Skin epidermis (tissue), 12 donors: ENCODE results near the gene CNGB1.
"Not testable (repeated sequence)": the region's sequence is repeated elsewhere in the genome, so short reads cannot be mapped to it uniquely, and the experiment has no call there.

Experiments used
- H3K27ac ChIP-seq, 21 experiments: fragments of 200-600 bp; sonication (generic) in 11 of 21; one replicate each; pipeline ENCODE4 v1.5.0; 2020; ENCODE audit warnings: mild to moderate bottlenecking in 3 of 21, inconsistent platforms in 2 of 21, moderate library complexity in 2 of 21
- H3K4me3 ChIP-seq, 7 experiments: fragments of 200-600 bp; sonication (generic) in 2 of 7; one replicate each; pipeline ENCODE4 v1.5.0; 2020; ENCODE audit warnings: inconsistent platforms in 2 of 7, mild to moderate bottlenecking in 2 of 7, moderate library complexity in 1 of 7

Gene CNGB1

DNA sequence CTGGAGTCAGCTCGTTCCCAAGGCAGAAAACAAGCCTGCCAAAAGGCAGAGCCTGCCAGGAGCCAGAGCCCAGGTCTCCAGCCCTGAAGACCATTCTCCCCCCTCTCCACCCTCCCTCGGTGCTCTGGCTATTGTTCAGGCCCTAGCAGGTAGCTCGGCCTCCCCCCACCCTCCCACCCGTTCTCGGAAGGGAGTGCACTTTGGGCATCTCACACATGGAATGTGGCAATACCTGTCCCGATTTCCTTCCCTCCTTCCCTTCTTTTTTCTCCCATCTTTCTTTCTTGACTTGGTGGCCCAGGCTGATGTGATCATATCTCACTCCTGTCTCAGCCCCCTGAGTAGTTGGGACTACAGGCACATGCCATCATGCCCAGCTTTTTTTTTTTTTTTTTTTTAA is 12.4 kb downstream of the CNGB1 start:
- H3K27ac ChIP-seq: no peak overlapping the region
- no peak overlapping the region for H3K4me3 ChIP-seq

DNA sequence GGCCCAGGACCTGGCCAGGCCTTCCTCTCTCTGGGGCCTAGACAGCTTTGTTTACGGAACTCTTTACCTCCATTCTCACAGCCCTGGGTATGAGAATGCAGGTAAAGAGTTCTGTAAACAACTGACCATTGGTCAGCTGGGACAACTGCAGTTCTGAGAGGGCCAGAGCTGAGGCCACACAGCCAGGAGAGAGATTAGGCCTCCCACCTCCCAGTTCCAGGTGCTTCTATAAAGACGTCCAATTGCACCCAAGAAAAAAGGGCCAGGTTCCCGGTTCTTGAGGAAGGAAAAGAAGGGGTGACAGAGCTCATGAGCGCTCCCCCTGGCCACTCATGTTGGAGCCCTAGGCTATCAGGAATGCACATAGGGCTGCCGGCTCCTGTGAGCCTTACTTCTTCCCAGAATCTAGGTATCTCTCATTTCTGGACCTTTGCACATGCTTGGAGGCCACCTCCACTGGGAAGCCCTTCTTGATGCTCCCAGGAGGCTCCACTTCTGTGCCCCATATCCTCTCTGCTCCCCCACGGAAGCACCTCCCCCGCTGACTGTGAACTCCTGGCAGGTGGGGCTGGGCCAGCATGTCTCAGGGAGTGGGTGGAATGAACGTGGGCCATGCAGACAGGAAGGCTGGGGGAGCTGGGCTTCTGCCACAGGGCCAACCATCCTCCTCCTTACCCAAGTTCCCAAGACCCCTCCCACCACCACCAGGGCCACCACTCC is 13.1 kb downstream of the CNGB1 start:
- H3K27ac ChIP-seq: no peak overlapping the region
- H3K4me3 ChIP-seq: no peak overlapping the region

DNA sequence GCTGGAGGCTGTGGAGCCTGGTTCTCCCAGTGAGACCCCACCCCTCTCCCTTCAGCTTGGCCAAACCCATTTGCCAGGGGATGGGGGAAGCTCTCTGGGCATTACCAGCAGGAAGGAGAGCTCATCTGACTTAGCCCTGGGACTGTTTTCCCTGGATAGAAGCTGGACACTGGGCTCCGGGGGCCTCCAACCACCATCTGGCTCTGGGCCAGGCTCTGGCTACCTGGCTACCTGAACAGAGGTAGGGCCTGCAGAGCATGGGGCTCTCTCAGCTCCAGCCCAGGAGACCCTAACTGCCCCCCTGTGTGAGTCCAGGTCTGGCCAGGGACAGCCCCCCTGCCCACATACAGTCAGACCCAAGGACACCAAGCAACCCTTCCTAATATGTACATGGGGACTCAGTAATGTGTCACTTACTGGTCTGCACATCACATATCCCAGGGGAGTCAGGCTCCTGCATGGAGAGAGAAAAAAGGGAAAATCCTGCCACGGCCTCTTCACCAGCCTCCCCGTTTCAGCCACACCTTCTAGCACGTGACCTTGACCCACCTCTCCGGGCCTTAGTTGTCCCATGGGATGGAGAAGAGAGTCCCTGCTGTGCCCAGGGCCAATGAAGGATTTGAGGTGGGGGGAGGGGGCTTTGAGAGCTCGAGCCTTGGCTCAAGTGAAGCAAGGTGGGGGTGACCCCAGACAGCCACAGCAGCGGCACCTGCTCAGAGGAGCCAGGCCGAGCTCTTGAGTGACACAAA is 13.8 kb downstream of the CNGB1 start:
- Histone ChIP-seq H3K4me3 (no peak overlapping the region), H3K27ac (no peak overlapping the region)

DNA sequence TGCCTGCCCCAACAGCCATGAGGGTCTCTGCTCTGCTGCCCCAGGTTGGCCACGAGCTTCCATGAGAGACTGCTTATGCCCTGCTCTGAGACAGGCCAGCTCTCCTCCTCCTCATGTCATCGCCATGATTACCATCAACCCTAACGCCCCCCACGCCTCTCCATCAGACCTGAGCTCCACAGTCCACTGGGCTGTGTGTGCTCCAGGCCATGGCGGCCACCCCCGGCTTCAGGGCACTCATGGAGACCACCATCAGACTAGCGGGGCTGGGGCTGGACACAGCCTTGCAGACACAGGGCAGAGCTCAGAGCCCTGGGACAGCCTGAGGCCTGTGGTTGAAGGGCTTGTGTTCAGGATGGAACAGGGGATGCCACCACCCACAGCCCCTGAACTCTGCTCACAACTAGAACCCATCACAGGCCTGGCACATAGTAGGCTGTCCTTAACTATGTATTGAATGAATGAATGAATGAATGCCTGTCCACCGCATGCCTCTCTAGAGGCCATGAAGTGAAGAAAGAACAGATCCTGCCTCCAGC is 14.6 kb downstream of the CNGB1 start:
- Histone ChIP-seq H3K27ac (no peak overlapping the region), H3K4me3 (no peak overlapping the region)

DNA sequence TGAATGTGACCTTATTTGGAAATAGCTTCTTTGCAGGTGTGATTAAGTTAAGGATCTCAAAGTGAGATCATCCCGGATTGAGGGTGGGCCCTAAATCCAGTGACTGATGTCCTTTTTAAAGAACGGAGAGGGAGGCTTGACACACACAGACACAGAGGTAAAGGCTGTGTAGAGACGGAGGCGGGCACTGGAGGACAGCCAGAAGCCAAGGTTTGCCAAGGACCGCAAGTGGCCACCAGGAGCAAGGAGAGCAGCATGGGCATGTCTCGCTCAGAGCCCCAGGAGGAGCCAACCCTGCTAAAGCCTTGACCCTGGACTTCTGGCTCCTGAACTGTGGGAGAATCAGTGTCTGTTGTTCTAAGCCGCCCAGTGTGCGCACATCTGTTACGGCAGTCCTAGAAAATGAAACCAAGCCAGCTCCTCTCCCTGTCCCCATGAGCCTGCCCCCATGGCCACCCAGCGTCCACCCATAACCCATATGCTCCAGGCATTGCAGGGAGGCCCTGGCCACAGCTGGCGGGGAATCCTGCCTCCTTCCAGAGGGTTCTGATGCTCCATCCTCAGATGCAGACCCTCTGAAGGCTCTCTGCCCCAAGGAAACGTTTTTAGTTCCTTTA is 15.2 kb downstream of the CNGB1 start:
- Histone ChIP-seq H3K4me3 (no peak overlapping the region), H3K27ac (no peak overlapping the region)

DNA sequence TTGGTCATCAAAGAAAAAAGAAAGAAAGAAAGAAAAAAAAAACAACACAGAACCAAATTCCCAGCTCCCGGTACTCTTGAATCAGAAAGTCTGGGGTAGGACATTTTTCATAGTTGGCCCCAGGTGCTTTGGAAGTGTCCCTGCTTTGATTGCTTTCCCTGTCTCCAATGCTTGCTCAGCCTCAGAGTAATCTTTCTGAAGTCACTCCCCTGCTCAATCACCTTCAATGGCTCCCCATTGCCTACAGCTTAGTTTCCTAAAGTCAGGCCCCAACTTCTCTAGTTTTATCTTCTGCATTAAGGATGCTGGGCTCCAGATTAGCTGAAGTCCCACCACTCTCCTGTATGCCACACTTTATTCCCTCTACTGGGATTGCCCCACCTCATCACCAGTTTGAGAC is 17.1 kb downstream of the CNGB1 start:
- Histone ChIP-seq H3K27ac (no peak overlapping the region), H3K4me3 (no peak overlapping the region)

DNA sequence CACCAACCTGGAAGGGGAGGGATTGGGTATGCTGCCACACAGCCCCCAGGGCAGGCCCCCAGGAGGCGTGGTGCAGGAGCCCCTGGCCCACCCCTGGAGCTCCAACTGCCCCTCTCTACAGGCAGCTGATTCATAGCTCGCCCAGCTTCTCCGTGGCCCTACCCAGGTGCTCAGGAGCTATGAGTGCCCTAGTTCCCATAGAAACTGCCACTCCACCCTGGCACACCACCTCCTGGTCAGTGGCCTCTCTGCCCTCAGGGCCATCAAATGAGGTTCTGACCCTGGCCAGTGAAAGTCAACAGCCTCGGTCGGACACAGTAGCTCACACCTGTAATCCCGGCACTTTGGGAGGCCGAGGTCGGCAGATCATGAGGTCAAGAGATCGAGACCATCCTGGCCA is 18.0 kb downstream of the CNGB1 start:
- H3K27ac ChIP-seq: no peak overlapping the region
- no peak overlapping the region for H3K4me3 ChIP-seq

DNA sequence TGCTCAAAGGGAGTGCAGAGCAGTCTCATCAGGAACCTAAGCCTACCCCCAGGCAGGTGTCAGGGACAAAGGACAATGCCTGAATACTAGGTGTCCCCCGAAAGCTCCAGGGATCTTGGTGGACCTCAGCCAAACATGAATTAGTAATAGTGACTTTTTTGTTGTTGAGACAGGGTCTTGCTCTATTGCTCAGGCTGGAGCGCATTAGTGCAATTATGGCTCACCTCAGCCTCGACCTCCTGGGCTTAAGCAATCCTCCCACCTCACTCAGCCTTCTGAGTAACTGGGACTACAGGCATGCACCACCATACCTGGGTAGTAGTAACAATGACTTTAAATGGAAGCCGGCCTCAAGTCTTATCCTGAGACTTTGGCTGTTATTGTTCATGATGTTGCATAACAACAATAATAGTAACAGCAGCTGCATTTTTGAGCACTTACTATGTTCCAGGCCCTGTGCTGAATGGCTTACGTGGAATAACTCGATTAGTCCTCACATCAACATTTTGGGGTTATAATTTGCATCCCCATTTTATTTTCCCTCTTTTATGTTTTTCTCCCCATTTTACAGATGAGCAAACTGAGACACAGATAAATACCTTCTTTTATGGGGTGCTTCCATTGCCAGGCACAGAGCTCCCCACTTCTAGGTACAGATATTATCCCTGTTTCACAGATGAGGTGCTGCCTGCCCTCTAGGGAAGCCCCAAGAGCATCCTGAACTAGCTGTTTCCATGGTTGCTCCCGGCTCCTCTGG is 19.5 kb downstream of the CNGB1 start:
- no peak overlapping the region for H3K4me3 ChIP-seq
- H3K27ac ChIP-seq: no peak overlapping the region

DNA sequence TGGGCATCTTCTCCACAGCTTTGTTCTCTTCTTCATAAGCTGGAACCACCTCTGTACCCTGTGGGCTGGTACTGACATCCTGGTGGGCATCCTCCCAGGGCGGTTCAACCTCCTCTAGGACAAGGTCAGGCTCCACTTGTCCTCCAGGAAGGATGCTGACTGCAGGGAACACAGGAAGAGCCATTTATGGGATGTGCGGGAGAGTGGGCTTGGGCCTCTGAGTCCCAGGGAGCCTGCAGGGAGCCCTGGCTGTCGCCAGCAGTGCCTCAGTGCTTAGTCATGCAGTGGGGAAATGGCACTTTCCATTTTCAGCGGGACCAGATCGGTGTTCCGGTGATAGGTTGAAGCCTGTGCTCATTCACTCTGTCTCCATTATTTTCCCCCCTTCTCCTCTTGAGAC is 20.5 kb downstream of the CNGB1 start:
- Histone ChIP-seq H3K4me3 (no peak overlapping the region), H3K27ac (no peak overlapping the region)

DNA sequence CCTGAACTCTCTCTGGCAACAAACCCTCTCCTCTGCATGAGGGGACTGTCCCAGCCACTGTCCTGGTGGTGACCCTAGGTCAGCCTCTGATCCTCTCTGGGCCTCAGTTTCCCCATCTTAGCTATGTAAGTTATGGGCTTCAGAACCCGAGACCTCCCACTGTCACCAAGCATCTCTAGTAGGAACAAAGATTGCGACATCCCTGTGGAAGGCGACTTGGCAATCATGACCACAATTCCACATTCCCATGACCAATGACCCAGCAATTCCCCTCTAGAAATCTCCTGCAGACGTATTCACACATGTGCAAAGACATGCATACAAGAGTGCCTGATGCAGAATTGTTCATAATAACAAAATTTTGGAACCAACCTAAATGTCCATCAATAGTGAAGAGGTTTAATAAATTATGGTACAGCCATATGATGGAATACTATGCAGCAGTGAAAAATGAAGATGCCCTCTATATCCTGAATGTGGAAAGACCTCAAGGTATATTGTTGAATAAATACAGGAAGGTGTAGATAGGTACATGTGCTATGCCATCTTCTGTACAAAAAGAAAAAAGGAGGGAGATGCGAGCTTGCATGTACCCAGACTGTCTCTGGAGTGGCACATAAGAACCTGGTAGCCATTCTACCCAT is 21.2 kb downstream of the CNGB1 start:
- Histone ChIP-seq H3K4me3 (no peak overlapping the region), H3K27ac (no peak overlapping the region)

DNA sequence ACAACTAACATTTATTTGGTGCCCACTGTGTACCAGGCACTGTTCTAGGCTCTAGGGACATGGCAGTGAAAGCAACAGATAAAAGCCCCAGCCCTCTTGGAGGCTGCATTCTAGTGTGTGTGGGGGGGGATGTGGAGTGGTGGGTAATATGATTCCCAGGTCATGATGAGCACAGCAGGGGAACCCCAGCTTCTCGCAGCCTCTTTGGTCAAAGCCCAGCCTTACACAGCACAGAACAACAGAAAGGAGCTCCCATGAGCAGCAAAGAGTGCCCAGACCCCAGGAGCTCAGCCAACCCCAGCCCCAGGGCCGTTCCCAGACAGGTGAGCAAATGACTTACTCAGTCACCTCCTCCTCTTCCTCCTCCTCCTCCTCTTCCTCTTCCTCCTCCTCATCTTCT is 21.9 kb downstream of the CNGB1 start:
- H3K27ac ChIP-seq: no peak overlapping the region

DNA sequence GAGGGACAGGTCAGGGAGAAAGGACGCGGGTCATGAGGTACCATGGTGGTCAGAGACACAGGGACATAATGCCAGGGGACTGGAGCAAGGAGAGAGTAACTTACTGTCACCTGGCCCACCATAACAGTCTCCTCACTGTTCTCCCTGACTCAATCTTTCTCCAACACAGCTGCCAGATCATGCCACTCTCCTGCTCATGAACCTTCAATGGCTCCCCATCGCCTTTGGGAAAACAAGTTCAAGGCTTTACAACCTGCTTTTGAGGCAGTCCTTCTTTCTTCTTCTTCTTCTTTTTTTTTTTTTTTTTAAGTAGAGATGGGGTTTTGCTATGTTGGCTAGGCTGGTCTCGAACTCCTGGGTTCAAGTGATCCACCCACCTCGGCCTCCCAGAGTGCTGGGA is 22.9 kb downstream of the CNGB1 start:
- Histone ChIP-seq H3K4me3 (no peak overlapping the region), H3K27ac (no peak overlapping the region)

More for the DNA sequence above, 21.9 kb downstream of the CNGB1 start:
- no peak overlapping the region for H3K4me3 ChIP-seq

DNA sequence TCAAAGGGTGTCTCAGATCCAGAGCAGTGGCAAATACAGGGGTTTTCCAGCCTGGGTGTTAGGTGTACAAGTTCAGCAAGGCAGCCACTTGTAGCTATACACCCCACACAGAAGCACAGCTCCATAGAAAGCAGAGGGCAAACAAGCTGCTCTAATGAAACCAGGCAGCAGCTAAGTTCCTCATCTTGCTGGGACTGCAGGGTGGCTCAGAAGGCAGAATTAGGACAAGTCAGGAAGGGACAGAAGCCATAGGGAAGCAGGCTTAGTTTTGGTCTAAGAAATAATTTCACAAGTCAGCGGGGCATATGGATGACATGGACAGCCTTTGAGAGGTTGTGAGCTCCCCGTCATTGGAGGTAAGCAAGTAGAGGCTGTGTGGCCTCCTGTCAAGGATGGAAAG is 23.7 kb downstream of the CNGB1 start:
- Histone ChIP-seq H3K4me3 (no peak overlapping the region), H3K27ac (no peak overlapping the region)

DNA sequence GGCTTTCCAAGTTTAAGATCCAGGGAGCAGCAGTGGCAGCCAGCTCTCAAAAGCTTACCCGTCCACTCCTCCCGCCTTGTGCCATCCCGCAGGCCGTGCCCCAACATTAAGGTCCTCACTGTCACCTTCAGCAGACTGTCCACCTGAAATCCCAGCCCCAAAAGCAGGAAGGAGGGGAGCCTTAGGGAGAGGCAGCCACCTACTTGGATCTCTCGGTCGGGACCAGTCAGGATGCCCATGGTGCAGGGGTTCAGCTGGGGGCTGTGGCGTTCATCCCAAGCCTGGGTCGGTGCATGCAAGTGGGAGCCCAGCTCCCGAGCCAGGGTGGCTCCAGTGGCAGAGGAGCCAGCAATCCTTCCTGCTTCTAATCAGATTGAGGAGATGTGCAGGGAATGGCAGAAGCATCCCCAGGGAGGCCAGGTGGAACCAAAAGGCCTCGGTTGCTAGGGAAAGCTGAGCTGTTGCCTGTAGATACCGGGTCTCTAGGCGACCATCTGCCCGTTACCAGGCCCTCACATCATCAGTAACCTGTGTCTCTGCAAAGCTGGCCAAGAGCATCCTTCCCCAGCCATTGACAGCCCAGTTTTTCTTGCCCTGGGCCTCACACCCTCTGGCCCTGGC is 24.6 kb downstream of the CNGB1 start:
- no peak overlapping the region for H3K4me3 ChIP-seq
- H3K27ac ChIP-seq: no peak overlapping the region

DNA sequence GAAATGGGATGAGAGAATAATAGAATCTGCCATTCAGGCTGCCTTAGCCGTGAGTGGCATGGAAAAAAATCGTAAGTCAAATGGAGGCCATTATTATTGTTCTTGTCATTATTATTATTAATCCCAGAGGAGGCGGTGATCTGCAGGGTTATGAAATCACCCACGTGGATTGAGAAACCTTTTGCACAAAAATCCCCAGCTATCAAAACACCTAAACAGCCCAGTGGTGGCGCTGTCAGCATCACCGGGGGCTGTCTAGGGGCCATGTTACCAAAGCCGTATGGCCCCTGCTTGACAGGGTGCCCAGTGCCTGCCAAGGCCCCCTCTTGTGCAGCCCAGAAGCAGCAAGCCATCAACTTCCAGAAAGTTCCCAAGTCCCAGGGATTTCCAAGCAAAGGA is 25.2 kb downstream of the CNGB1 start:
- H3K27ac ChIP-seq: no peak overlapping the region
- H3K4me3 ChIP-seq: no peak overlapping the region

DNA sequence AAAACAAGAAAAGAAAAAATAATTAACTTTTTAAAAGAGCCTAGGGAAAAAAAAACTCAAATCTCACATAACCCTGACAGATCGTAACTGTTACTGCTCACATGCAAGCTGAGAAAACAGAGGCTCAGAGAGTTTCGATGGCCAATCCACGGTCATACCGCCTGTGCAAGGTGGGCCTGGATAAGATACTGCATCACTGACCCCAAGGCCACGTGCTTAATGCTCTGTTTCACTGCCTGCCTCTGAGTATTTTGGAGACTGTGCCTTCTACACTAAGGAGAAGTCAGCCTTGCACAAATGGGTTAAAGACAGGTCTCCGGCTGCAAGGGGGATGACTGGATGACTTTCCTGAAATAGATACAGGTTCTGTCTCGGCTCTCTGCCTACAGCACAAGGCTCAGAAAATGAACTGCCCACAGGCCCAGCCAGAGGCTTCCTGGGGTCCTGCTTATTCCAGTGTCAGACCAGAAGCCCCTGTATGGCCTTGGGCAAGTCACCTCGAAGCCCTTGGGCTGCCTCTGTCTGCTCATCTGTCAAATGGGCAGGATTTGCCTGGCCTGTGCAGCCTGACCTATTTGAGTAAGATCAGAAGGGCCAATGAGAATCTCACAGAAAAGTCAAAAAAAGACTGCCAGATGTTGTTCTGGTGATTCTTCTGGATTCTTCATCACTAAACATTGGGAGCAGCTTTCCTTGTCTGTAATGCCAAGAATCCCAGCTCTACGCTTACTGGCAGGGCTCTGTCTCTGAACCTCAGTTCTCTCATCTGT is 25.8 kb downstream of the CNGB1 start:
- Histone ChIP-seq H3K27ac (no peak overlapping the region), H3K4me3 (no peak overlapping the region)

DNA sequence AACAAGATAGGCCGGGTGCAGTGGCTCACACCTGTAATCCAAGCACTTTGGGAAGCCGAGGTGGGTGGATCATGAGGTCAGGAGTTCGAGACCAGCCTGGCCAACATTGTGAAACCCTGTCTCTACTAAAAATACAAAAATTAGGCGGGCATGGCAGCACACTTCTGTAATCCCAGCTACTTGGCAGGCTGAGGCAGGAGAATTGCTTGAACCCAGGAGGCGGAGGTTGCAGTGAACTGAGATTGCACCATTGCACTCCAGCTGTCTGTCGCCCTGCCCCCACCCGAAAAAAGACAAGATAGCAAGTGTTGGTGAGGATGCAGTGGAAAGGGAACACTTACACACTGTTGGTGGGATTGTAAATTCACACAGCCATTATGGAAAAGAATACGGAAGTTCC is 27.5 kb downstream of the CNGB1 start:
- H3K4me3 ChIP-seq, H3K27ac ChIP-seq: not testable (repeated sequence)

DNA sequence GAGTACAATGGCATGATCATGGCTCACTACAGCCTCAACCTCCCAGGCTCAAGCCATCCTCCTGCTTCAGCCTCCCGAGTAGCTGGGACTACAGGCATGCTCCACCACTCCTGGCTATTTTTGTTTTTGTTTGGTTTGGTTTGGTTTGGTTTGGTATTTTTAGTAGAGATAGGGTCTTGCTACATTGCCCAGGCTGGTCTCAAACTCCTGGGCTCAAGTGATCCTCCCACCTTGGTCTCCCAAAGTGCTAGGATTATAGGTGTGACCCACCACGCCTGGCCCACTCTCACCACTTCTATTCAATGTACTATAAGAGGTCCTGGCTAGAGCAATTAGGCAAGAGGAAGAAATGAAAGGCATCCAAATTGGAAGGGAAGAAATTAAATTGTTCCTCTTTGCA is 29.0 kb downstream of the CNGB1 start:
- H3K27ac ChIP-seq, H3K4me3 ChIP-seq: not testable (repeated sequence)
